GM21390 (cell line): Measurements from ENCODE around the gene FCGR1A.
"Not testable (repeated sequence)": the region's sequence is repeated elsewhere in the genome, so short reads cannot be mapped to it uniquely, and the experiment has no call there.

Experiments used
- ATAC-seq: cut with Tn5 transposase; IDR thresholded peaks from one replicate; pipeline ENCODE4 v1.9.1; 2021; ENCODE audit not compliant: unreplicated experiment

FCGR1A gene

DNA sequence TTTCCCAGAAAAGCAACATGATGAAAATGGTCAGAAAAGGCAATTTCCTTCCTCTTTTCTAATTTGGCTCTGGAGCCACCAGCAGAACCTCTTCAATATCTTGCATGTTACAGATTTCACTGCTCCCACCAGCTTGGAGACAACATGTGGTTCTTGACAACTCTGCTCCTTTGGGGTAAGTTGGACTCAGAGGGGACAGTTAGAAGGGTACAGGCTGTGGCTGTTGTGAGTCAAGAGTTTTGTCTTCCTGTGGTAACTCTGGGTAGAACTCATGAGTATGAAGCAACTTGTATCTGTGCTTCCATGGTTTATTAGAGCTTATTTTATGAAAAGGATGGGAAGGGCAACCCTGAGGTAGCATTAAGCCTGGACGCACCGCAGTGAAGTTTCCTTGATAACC lies at the start of gene FCGR1A:
Gene FCGR1A, plus strand, starts transcription at position 95 of the 400 bp plus-strand sequence. Its CDS starts 50 bp downstream, at position 145.
- not testable (repeated sequence) for ATAC-seq

GRCh38 chr1:149732781-149733180 lies 49.7 kb upstream of the FCGR1A start:
- not testable (repeated sequence) for ATAC-seq

- ATAC-seq = not testable (repeated sequence)
Observed at GRCh38 chr1:149734692-149735091, 47.8 kb upstream of the FCGR1A start.

- ATAC-seq = not testable (repeated sequence)
Observed at GRCh38 chr1:149740148-149740581, 42.3 kb upstream of the FCGR1A start.

DNA sequence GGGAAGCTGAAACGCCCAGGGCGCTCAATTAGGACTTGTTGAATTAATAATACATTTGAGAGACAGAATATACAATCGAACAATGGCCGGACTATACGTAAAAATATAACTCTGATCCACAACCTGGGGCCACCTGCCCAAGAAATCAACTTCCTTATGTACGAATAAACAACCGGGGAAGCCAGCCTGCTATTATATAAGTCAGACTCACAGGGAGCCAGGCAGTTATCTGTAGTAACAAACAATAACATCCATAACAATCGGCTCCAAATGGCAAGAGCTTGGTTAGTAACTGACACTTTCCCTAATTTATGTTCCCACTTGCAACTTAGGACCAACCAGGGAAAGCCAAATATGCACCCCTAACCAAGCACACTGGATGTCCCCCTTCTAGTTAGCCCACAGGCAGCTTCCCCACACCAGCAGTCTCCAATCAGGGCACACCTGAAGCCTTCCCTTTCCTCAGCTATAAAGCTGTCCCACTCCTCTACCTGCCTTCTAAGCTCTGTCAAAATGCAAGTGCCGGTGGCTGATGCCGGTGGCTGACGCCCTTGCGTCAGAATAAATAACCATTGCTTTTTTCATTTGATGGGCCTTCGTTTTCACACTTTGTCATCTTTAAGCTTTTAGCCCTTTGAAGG lies 41.8 kb upstream of the FCGR1A start:
- ATAC-seq = not testable (repeated sequence)

GRCh38 chr1:149741914-149742313 lies 40.6 kb upstream of the FCGR1A start:
- not testable (repeated sequence) for ATAC-seq

GRCh38 chr1:149746463-149747356 lies 35.8 kb upstream of the FCGR1A start:
- not testable (repeated sequence) for ATAC-seq

- ATAC-seq = not testable (repeated sequence)
Observed at GRCh38 chr1:149747359-149748143, 34.9 kb upstream of the FCGR1A start.

GRCh38 chr1:149748144-149748500 lies 34.4 kb upstream of the FCGR1A start:
- not testable (repeated sequence) for ATAC-seq

DNA sequence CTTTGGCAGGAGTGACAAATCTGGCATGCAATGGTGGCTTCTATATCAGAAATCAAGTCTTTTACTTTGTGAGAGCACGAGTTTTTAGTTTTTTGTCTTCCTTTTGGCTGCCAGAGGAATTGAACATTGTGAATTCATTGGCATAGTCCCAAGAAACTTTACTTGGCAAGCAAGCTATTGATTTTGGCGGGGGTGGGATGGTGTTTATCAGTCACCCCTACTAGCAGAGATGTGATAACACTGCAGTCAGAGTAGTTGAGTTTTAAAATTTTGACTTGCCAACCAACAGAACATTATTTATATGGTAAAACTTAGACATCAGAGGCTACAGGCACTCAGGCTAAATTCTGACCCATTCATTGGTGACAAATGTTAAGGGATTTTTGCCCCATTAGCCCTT lies 31.9 kb upstream of the FCGR1A start:
- ATAC-seq = not testable (repeated sequence)

GRCh38 chr1:149752186-149752585 lies 30.3 kb upstream of the FCGR1A start:
- ATAC-seq = not testable (repeated sequence)

GRCh38 chr1:149753466-149753865 lies 29.0 kb upstream of the FCGR1A start:
- not testable (repeated sequence) for ATAC-seq

DNA sequence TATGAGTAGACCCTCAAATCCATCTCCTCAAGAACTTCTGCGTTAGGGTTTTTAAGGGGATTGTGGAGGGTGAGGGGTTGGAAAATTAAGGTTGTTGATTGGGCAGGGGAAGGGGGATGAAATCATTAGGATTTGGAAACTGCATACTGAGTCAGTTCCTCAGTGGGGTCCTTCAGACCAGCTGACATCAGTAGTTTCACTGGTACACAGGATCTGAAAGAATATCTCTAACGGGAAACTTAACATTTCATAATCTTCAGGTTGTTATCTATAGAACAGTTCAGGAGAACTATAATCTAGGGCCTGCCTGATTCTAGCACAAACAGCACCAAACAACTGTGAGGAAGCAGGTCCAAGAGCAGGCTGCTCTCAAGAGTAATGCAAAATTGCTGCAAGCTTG lies 27.2 kb upstream of the FCGR1A start:
- not testable (repeated sequence) for ATAC-seq

DNA sequence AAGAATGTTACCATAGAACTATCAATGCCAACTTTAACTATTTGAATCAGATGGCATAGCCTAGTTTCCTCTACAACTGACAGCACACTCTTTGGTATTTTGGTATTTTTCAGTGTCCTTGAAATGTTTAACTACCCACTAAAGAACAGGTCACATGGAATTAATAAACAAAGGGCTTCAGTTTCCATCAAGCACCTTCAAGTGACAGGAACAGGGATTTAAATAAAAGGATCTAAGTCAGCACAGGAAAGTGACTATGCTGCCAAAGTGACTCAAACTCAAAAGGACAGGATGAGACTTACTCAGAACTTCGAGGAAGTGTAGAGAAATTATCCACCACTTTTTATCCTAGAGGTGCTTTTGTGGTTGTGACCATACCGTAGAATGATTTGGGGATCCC lies 20.2 kb upstream of the FCGR1A start:
- ATAC-seq = not testable (repeated sequence)

DNA sequence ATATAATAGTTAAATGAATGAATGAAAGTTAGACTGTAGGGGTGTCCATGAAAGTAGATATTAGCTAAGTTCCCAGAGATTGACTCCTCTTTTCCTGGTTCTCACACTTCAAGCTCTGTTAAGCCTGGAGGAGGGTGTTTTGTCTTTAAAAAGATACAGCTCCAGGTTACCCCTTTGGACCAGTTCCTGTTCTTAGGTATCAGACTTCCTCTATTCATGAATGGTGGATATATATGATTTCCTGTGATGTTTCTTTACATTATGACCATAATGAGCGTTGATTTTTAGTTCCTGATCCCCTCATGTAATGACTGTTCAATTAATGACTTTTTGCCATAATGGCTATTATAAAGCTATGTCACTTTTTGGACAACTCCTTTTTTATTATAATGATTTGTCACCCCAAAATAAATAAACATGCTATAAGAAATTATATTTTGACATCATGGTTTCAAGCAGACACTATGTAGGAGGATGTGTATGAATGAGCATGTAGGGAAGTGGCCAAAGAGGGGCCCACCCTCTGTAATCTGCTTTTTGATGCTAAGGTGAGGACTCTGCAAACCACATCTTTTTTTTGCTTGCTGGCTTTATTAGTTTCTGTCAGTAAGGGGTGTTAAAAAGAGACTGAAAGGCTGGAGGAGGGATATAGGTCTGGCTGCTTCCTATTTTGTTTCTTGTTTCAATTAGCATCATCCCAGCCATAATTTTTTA lies 18.2 kb upstream of the FCGR1A start:
- not testable (repeated sequence) for ATAC-seq

DNA sequence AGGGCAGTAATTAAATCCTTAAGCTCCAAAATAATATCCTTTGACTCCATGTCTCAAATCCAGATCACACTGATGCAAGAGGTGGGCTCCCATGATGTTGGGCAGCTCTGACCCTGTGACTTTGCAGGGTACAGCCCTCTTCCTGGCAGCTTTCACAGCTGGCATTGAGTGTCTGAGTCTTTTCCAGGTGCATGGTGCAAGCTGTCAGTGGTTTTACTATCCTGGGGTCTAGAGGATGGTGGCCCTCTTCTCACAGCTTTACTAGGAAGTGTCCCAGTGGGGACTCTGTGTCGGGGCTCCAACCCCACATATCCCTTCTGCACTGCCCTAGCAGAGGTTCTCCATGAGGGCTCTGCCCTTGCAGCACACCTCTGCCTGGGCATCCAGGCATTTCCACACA lies 16.3 kb upstream of the FCGR1A start:
- not testable (repeated sequence) for ATAC-seq

DNA sequence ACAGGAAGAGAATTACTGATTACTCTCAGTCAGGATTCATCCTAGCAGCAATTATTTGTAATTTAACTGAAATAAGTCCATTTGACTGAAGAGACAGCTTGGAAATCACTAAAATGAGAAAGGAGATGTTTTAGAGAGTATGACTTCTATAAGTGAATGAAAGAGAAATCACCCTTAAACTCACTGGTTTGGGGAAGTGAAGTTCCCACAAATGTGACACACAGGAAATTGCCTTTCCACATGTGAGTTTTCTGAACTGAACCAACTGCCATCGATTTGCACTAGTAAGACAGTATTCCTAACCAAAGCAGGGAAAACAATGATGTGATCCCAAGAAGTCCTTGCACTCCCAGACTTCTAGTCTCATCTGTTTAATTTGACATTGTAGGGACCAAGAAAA lies 13.3 kb upstream of the FCGR1A start:
- ATAC-seq = not testable (repeated sequence)

- not testable (repeated sequence) for ATAC-seq
Observed at GRCh38 chr1:149770661-149771060, 11.8 kb upstream of the FCGR1A start.

DNA sequence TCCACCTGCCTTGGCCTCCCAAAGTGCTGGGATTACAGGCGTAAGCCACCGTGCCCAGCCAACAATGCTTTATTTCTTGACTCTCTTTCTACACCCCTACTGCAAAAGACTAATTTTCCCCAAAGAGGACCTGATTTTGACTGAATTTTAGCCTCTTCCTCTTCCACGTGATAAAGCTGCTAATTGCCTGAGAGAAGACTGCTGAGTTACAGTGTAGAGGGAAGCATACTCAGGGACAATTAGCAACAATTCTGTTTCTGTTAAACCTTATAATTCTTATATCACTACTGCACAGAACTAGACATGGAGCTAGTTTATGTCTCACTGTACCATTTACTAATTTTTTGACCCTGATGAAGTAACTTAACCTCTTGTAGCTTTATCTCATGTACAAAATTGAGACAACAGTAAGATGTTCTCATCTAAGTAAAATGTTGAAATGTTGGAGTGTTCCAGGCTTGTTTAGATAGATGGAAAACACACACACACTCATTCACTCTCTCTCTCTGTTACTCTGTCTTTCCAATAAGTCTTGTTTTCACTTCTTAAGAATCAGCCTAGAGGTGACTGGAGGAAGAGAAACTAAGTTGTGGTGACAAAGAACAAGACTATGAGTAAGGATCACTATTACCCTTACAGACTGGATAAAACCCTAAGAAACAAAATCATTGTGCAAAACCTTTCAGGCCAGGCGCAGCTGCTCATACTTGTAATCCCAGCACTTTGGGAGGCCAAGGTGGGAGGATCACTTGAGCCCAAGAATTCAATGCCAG lies 10.7 kb upstream of the FCGR1A start:
- ATAC-seq = peak; percentile 97
